Measurements from ENCODE around the gene OR4D11. TPM values are rescaled to one million over a fixed set of nuclear protein-coding genes. Genes with fewer than 3 reads are reported as not detected.

The OR4D11 gene
- total RNA-seq, 1 donor from 2014 or later: not detected

DNA sequence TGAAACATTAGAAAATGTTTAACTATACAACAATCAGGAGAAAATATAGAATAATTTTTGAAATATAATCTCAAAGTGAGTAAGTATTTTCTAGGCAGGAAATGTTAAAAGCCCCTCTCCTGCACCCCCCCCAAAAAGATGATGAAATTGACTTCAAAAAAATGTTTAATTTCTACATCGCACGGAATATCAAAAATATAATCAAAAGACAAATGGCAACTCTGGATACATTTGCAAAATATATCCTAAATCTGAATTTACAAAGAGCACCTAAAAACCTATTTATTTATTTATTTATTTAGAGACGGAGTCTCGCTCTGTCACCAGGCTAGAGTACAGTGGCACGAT is 44.9 kb downstream of the OR4D11 start:
- Histone ChIP-seq H3K27ac (no peak overlapping the region), H3K9me3 (no peaks in the 10 kb centered on the region), H3K36me3 (no peaks in the 10 kb centered on the region), H3K4me3 (no peak overlapping the region), H3K4me1 (peaks cover 14% of the 10 kb centered on the region), H3K27me3 (ENCODE audit: low read depth) (no peaks in the 10 kb centered on the region)
- no peak for DNase-seq
- no peak for ATAC-seq
- intact Hi-C loops (cut with DNase I): no loop called here
- TF ChIP-seq, protein P1, sequence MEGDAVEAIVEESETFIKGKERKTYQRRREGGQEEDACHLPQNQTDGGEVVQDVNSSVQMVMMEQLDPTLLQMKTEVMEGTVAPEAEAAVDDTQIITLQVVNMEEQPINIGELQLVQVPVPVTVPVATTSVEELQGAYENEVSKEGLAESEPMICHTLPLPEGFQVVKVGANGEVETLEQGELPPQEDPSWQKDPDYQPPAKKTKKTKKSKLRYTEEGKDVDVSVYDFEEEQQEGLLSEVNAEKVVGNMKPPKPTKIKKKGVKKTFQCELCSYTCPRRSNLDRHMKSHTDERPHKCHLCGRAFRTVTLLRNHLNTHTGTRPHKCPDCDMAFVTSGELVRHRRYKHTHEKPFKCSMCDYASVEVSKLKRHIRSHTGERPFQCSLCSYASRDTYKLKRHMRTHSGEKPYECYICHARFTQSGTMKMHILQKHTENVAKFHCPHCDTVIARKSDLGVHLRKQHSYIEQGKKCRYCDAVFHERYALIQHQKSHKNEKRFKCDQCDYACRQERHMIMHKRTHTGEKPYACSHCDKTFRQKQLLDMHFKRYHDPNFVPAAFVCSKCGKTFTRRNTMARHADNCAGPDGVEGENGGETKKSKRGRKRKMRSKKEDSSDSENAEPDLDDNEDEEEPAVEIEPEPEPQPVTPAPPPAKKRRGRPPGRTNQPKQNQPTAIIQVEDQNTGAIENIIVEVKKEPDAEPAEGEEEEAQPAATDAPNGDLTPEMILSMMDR (IDR thresholded peaks at IDR 0.05): no peak

DNA sequence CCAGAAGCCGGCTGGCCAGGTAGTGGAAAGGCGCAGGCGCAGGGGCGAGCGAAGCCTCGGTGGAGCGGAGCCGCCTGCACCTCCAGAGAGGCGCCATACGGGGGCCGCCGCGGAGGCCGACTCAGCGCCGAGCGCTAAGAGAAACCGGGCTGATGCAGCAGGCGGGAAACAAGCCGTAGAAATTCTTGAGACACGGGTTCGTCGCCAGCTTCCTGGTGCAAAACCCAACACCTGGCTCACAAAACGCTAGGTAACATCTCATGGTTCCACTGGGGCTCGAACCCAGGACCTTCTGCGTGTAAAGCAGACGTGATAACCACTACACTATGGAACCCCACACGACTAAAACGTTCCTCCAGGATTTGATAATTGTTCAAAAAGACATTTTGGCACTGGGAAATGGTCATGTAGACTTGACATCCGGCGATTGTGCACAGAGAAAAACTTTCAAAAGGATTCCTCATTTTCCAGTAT is 47.0 kb downstream of the OR4D11 start:
- intact Hi-C loops (cut with DNase I): no loop called here
- Histone ChIP-seq H3K4me1 (peaks cover 14% of the 10 kb centered on the region), H3K27ac (peak overlapping the region; percentile 76), H3K27me3 (ENCODE audit: low read depth) (no peaks in the 10 kb centered on the region), H3K4me3 (peak overlapping the region; percentile 56), H3K9me3 (no peaks in the 10 kb centered on the region), H3K36me3 (no peaks in the 10 kb centered on the region)
- ATAC-seq (peak; percentile 94 to 95), DNase-seq (peak; percentile 82)
- TF ChIP-seq, protein P1 (IDR thresholded peaks at IDR 0.05): peak; percentile 49

DNA sequence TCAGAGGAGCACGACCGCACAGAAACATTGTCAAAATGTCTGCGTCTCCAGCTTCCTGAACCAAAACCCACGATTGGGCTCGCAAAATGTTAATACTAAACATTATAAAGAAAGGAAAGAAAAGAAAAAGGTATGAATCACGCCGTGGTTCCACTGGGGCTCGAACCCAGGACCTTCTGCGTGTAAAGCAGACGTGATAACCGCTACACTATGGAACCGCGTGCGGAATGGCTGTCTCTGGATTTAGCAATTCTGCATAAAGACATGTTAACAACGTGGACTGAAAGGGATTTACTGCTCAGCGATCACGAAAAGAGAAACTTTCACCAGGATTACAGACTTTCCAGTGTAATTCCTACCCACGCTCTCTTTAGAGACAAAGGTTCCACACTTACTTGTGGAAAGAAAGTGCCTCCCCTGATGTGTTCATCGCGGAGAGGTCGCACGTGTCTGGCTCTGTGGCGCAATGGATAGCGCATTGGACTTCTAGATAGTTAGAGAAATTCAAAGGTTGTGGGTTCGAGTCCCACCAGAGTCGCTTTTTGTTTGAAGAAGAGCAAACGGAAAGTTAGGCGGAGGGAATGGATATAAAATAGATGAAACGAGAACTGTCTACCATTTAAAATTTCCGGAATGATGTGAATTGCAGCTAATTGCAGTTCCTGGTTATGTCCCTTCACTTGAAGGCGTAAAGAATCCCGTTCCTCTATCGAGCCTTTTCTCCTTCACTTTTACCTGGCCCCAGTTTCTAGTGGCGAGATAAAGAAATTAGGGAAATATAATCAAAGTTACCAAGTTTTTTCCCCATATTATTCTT is 47.7 kb downstream of the OR4D11 start:
- DNase-seq: peak; percentile 75
- Histone ChIP-seq H3K27ac (peak overlapping the region; percentile 76), H3K4me1 (peaks cover 18% of the 10 kb centered on the region), H3K9me3 (no peaks in the 10 kb centered on the region), H3K27me3 (ENCODE audit: low read depth) (no peaks in the 10 kb centered on the region), H3K4me3 (peak overlapping the region; percentile 56), H3K36me3 (no peaks in the 10 kb centered on the region)
- TF ChIP-seq, protein P1 (IDR thresholded peaks at IDR 0.05): no peak
- peak; percentile 84 to 85 for ATAC-seq
- intact Hi-C loops (cut with DNase I): no loop called here

DNA sequence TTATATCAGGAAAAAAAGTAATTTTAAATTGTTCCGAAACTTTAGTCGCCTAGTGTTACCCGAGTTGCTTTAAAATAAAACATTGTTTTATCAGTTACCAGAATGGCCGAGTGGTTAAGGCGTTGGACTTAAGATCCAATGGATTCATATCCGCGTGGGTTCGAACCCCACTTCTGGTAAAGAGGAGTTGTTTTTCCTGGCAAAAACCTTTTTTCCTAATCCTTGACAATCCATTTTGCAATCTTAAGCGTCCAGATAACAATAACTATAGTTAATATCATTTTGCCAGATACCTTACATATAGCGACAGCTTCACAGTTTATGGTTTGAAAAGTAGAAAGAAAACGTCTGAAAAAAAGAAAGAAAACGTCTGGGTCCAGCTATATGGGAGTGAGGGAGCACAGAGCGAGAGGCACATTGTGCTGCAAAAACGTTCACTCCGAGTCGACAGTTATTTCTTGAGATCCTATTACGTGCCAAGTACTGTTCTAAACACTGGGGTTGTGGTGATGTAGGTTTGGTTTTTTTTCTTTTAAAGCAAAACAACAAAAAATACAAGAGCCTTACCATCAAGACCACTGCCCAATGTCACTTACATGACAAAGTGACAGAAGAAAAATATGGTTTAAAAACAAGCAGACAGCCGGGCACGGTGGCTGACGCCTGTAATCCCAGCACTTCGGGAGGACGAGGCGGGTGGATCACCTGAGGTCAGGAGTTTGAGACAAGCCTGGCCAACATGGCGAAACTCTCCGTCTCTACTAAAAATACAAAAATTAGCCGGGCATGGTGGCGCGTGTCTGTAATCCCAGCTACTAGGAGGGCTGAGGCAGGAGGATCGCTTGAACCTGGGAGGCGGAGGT is 48.5 kb downstream of the OR4D11 start:
- no peaks in the 10 kb centered on the region for H3K9me3 ChIP-seq
- DNase-seq (no peak), ATAC-seq (peak in 1 of 2 donors; percentile 46)
- H3K4me1 ChIP-seq: peaks cover 27% of the 10 kb centered on the region
- peak overlapping the region; percentile 76 for H3K27ac ChIP-seq
- peak overlapping the region; percentile 56 for H3K4me3 ChIP-seq
- intact Hi-C loops (cut with DNase I): no loop called here
- no peaks in the 10 kb centered on the region for H3K36me3 ChIP-seq
- TF ChIP-seq, protein P1 (IDR thresholded peaks at IDR 0.05): no peak
- H3K27me3 ChIP-seq (ENCODE audit: low read depth): no peaks in the 10 kb centered on the region

DNA sequence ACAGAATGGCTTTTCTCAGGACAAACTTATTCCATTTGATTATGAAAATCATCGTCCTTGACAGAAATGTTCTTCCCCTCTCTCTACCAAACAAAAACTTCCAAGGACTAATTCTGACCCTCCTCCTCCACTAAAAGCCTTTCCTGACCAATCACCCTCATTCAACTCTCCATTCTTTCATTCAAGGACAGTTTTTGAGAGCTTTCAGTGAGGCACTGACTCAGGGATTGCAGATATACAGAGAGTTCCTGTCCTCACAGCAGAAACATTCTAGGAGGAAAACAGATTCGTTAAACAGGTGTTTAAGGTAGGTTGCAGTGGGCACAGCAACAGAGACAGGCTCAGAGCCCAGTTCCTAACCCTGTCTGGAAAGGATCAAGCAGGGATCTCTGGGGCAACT is 49.5 kb downstream of the OR4D11 start:
- Histone ChIP-seq H3K4me1 (peaks cover 36% of the 10 kb centered on the region), H3K27me3 (ENCODE audit: low read depth) (no peaks in the 10 kb centered on the region), H3K4me3 (no peak overlapping the region), H3K27ac (no peak overlapping the region), H3K36me3 (no peaks in the 10 kb centered on the region), H3K9me3 (no peaks in the 10 kb centered on the region)
- DNase-seq (no peak), ATAC-seq (no peak)
- TF ChIP-seq, protein P1 (IDR thresholded peaks at IDR 0.05): no peak
- intact Hi-C loops (cut with DNase I): no loop called here

Measured in lower lobe of right lung (tissue), 2 donors.